Endothelial cell (in vitro differentiated cells): ENCODE measurements around the gene H6PD. TPM values are rescaled to one million over a fixed set of nuclear protein-coding genes. Genes with fewer than 3 reads are reported as not detected.

Experiments used
- DNase-seq: peaks from one replicate; pipeline ENCODE4 v3.0.0; 2021; ENCODE audit warnings: low spot score
- H3K27ac Mint-ChIP-seq: one replicate; pipeline ENCODE4 v1.8.0; 2021; ENCODE audit warnings: mixed read lengths, inconsistent platforms; ENCODE audit not compliant: unreplicated experiment
- H3K27me3 Mint-ChIP-seq: one replicate; pipeline ENCODE4 v1.8.0; 2021; ENCODE audit warnings: mild to moderate bottlenecking, moderate library complexity, mixed read lengths, inconsistent platforms; ENCODE audit not compliant: unreplicated experiment
- H3K36me3 Mint-ChIP-seq: one replicate; pipeline ENCODE4 v1.8.0; 2021; ENCODE audit warnings: mild to moderate bottlenecking, low read depth, mixed read lengths, inconsistent platforms; ENCODE audit not compliant: unreplicated experiment
- H3K4me1 Mint-ChIP-seq: one replicate; pipeline ENCODE4 v1.8.0; 2021; ENCODE audit warnings: mild to moderate bottlenecking, mixed read lengths, inconsistent platforms; ENCODE audit not compliant: unreplicated experiment
- H3K4me3 Mint-ChIP-seq: one replicate; pipeline ENCODE4 v1.8.0; 2021; ENCODE audit warnings: mild to moderate bottlenecking, mixed read lengths, inconsistent platforms; ENCODE audit not compliant: unreplicated experiment
- H3K9me3 Mint-ChIP-seq: one replicate; pipeline ENCODE4 v1.8.0; 2021; ENCODE audit warnings: mixed read lengths, inconsistent platforms; ENCODE audit not compliant: unreplicated experiment
- CTCF ChIP-seq: fragments of 200-600 bp; sonication (generic); IDR thresholded peaks from one replicate; pipeline ENCODE4 v1.5.0; 2021; ENCODE audit warnings: antibody characterized with exemption; ENCODE audit not compliant: unreplicated experiment
- long read RNA-seq: library from polyadenylated mRNA; unstranded; transcript quantifications from one replicate; pipeline ENCODE4 v2.0.0, GENCODE V29; 2020; ENCODE audit not compliant: unreplicated experiment
- total RNA-seq: library from RNA; stranded (reverse); fragmentation: NEBNext Ultra II Directional; extraction: Animal tissue kit (Norgen Biotek cat#: 25700); gene quantifications from one replicate; pipeline ENCODE4 v1.2.1, GENCODE V29; 2021; ENCODE audit not compliant: unreplicated experiment

The H6PD gene
- total RNA-seq = 18.6 TPM
- long read RNA-seq, partial matches to known transcripts = 1 of 2 reads
- long read RNA-seq, other reads (novel, unspliced or antisense) = 1 of 2 reads

GRCh38 chr1:9234223-9235095, at the start of gene H6PD:
TSS of gene H6PD (plus strand) at chr1:9234774. CDS start at chr1:9244935, 10,161 bp downstream.
- DNase-seq = peak; percentile 89
- peak within 1 kb of the TSS; percentile 91 for H3K4me3 Mint-ChIP-seq
- TF ChIP-seq CTCF = peak; percentile 70
- no peaks in the 10 kb centered on the region for H3K36me3 Mint-ChIP-seq
- peak within 1 kb of the TSS; percentile 95 for H3K27ac Mint-ChIP-seq
- no peaks in the 10 kb centered on the region for H3K4me1 Mint-ChIP-seq
- H3K9me3 Mint-ChIP-seq = no peaks in the 10 kb centered on the region
- H3K27me3 Mint-ChIP-seq = no peaks in the 10 kb centered on the region

- H3K27me3 Mint-ChIP-seq = peaks cover 4% of the 10 kb centered on the region
- H3K4me1 Mint-ChIP-seq = peaks cover 11% of the 10 kb centered on the region
- no peak for DNase-seq
These were observed 48.3 kb upstream of the H6PD start for GRCh38 chr1:9186082-9186859.

GRCh38 chr1:9187004-9187403, 47.6 kb upstream of the H6PD start:
- no peak for TF ChIP-seq CTCF
- no peak overlapping the region for H3K27ac Mint-ChIP-seq
- DNase-seq = no peak
- H3K4me1 Mint-ChIP-seq = peaks cover 6% of the 10 kb centered on the region
- peaks cover 4% of the 10 kb centered on the region for H3K27me3 Mint-ChIP-seq
- no peak overlapping the region for H3K4me3 Mint-ChIP-seq
- no peaks in the 10 kb centered on the region for H3K9me3 Mint-ChIP-seq
- peaks cover 12% of the 10 kb centered on the region for H3K36me3 Mint-ChIP-seq

More at GRCh38 chr1:9186082-9186859, 48.3 kb upstream of the H6PD start:
- peaks cover 16% of the 10 kb centered on the region for H3K36me3 Mint-ChIP-seq
- no peaks in the 10 kb centered on the region for H3K9me3 Mint-ChIP-seq
- H3K4me3 Mint-ChIP-seq = no peak overlapping the region
- no peak overlapping the region for H3K27ac Mint-ChIP-seq
- no peak for TF ChIP-seq CTCF

GRCh38 chr1:9190234-9190633, 44.3 kb upstream of the H6PD start:
- DNase-seq = no peak
- no peak overlapping the region for H3K4me3 Mint-ChIP-seq
- H3K36me3 Mint-ChIP-seq = peaks cover 12% of the 10 kb centered on the region
- H3K9me3 Mint-ChIP-seq = no peaks in the 10 kb centered on the region
- H3K27me3 Mint-ChIP-seq = peaks cover 2% of the 10 kb centered on the region
- H3K4me1 Mint-ChIP-seq = peaks cover 6% of the 10 kb centered on the region
- no peak for TF ChIP-seq CTCF
- H3K27ac Mint-ChIP-seq = peak overlapping the region; percentile 57
